ENCODE data around the gene STRN4.

The STRN4 gene

DNA sequence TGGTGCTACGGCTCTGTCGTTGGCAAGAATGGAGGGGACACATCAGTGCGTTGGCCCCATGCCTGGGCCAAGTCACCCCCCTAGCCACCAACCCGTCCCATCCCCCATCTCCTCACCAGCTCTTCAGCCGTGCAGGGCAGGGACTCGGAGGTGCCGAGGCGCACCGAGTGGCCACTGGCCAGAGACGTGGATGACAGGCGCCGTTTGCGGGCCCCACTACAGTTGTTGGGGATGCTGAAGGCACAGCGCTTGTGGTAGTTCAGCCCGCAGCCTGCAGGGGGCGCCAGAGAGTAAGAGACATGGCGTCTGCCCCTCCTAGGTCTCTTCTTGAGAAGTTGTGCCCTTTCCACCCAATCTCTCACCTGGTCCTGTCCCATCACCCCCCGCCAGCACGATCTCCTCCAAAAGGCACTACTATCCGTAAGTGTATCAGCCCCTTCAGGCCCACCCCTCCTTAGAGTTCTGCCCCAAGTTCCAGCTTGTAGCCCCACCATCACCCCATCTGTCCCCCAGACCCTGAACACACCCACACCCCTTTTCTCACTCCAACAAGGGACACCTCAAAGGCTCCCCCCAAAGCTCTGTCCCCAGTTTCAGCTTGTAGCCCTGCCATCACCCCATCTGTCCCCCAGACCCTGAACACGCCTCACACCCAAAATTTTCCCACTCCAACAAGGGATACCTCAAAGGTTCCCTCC, 41.7 kb downstream of the STRN4 start:
- no peak for DNase-seq

DNA sequence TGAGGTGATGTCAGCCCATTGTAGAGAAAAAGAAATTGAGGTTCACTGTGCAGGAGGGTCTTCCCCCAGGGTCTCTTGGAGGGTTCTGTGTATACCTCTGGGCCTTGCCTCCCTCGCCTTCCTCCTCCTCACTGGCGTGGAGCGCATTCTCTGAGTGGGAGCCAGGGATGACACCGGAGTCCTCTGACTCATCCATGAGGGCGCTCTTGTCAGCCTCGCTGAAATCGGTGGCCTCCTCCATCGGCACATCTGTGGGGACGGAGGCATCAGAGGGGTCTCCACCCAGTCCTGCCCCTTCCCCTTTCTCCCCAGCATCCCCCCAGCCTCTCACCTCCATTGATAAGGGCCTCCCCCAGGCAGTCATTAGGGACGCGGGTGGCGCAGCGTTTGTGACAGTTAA, 45.5 kb downstream of the STRN4 start:
- no peak for DNase-seq

DNA sequence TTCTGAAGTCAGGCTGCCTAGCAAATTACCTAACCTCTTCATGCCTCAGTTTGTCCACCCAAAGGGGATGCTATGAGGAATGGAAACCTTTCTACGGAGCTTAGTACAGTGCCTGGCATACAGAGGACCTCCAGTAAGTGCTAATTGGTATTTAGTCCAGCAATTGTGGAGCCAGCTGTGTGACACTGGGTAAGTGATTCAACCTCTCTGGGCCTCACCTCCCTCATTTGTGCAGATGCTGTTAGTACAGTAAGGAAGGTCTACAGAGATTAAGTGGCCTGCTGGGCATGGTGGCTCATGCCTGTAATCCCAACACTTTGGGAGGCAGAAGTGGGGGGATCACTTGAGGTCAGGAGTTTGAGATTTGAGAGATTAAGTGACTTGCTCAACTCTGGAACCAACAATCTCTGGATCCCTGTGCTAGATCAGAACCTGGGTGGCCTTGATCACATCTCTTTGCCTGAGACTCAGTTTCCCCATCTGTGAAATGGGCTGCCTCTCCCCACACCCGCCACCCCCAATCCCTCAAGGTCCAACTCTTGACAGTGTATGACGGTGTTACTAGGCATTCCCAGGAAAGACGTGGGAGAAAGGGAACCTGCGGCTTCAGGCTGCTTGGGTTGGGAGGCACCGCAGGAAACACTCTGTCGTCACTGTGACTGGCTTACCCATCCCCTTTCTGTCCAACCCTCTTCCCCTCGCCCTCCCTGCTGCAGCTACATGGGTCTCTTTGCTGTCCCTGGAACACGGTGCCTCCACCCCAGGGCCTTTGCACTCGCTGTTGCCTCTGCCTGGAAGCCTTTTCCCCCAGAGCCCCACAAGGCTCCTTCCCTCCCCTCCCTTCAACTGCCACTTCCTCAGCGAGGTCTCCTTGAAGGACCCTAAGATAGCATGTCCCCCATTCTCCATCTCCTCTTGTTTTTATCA, 47.6 kb downstream of the STRN4 start:
- DNase-seq = no peak

DNA sequence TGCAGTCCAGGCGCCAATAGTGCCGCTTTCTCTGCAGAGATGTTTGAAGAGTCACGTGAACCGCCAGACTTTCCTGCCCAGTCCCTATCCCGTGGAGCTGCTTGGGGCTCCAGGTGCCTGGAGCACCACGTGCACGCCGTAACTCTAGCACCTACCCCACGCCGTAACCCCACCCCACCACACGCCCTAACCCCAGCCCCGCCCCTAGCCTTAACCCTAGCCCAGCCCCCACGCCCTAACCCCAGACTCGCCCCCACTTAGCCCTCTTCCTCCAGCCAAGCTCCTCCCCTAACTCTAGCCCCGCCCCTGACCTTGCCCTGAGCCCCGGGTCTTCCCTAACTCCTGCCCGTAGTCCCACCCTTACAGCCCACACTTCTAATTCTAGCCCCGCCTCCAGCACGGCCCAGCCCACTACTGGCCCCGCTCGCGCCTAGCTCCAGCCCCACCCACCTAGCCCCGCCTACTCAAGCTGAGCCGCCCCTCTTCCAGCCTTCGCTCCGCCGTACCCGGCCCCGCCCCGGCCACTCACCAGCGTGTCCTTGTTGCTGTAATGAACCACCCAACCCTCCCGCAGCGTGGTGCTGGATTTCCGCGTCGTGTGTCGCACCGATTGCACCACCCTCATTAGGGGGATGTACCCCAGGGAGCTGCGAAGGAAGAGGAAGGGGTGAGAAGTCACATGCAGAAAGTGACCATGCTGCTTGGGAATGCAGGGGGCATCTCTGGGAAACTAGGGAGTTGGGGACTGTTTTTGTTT, 48.9 kb downstream of the STRN4 start:
- DNase-seq = peak; percentile 90

DNA sequence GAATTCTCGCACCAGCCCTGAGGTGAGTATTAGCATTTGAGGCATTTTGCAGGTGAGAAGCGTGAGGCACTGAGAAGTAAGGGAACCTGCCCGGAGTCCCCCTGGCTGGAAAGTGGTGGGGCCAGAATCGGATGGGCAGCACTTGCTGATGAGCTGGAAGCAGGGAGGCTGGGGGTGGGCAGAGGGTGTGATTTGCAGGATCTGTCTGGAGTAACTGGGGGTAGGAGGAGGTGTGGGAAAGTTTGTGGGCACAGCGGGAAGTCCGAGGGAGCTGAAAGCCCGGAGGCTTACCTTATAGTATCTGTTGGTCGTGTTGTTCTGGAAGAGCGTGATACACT, 49.4 kb downstream of the STRN4 start:
- DNase-seq = no peak

DNA sequence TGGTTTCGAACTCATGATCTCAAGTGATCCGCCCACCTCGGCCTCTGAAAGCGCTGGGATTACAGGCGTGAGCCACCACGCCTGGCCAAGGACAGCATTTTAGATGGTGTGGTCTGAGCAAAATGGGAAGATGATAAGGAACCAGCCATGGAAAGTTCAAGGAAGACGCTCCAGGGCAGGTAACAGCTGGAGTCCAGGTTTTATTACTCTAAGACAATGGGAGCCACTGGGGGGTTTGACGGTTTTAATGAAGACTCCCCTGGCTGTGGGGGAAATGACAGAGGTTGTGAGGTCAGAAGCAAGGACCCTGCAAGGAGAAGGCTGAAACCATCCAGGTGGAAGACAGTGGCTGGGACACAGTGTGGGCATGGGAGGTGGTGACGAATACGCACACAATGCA, 50.2 kb downstream of the STRN4 start:
- no peak for DNase-seq

DNA sequence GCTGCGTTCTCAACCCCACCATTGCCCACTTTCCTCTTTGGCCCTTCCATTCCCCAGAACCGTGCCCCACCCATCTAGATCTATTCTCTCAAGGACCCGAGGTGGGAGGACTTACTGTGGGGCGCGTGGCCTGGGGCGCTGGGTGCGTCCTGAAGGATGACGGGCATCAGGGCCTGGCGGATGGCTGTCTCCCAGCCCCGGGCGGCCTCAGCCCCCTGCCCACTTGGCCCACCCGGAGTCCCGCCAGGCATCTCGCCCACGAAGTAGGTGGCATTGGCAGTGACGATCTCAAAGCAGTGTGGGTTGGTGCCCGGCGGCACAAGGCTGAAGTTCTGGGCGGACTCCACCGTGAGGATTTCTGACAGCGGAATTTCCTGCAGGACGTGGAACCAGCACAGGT, 52.5 kb downstream of the STRN4 start:
- DNase-seq = no peak

DNA sequence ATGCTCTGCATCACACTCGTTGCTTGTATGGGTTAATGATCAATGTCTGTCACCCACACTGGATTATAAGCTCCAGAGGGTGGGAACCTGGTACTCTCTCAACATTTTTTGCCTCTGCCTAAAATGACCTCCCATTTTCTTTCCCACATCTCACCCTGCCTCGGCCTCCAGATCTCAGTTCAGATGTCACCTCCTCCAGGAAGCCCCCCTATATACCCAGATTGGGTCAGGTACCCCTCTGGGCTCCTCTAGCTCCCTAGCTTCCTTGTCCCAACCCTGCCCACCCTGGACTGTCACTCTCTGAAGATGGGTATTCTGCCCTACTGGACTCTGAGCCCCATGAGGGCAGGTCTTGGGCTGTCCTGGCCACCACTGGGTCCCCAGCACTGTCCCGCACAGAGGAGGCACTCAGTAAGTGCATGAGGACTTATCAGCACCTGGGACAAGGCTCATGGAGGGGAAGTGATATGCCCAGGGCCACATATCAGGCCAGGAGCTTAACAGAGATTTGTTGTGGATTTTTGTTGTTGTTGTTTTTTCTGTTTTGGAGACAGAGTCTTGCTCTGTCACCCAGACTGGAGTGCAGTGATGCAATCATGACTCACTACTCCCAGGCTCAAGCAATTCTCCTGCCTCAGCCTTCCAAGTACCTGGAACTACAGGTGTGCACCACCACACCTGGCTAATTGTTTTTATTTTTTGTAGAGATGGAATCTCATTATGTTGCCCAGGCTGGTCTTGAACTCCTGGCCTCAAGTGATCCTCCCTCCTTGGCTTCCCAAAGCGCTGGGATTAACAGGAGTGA, 53.1 kb downstream of the STRN4 start:
- no peak for DNase-seq

DNA sequence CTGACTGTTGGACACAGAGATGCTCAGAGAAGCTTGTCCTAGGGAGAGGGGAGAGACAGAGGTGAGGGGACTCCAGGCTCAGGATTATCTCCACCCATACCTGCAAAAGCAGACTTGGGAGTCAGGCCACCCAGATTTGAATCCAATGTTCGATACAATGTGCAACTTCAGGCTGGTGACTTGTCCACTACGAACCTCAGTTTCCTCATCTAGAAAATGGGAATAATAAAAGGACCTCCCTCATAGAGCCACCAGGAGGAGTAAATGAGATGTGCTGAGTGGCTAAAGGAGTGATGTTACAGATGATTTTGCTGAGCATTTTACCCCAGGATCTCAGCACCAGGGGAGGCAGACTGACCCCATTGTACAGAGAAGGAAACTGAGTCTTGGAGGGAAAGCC, 54.3 kb downstream of the STRN4 start:
- DNase-seq = no peak

DNA sequence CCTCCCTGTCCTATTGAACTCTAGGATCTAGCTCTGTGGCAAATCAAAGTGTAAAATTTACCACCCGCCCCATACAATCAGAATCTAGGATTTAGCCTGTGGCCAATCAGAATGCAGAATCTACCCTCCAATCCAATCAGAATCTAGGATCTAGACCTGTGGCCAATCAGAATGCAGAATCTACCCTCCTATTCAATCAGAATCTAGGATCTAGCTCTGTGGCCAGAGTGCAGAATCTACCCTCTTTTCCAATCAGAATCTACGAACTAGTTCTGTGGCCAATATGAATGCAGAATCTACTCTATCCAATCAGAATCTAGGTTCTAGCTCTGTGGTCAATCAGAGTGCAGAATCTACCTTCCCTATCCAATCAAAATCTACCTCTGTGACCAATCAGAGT, 55.1 kb downstream of the STRN4 start:
- DNase-seq = no peak

DNA sequence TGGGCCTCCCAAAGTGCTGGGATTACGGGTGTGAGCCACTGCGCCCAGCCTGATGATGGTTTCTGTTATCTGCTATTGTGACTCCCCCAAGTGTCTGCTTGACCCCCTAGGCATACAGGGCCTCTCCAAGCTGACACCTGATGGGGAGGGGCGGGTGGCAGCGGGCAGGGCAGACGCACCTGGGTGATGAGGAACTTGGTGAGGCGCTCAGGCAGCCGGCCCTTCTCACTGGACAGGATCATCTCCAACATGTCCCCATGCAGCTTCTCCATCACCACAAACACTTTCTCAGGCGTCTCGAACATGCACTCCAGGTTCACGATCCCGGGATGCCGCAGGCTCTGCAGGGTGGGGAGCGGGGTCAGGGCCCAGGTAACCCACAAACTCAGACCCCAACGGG, 56.9 kb downstream of the STRN4 start:
- DNase-seq = no peak

DNA sequence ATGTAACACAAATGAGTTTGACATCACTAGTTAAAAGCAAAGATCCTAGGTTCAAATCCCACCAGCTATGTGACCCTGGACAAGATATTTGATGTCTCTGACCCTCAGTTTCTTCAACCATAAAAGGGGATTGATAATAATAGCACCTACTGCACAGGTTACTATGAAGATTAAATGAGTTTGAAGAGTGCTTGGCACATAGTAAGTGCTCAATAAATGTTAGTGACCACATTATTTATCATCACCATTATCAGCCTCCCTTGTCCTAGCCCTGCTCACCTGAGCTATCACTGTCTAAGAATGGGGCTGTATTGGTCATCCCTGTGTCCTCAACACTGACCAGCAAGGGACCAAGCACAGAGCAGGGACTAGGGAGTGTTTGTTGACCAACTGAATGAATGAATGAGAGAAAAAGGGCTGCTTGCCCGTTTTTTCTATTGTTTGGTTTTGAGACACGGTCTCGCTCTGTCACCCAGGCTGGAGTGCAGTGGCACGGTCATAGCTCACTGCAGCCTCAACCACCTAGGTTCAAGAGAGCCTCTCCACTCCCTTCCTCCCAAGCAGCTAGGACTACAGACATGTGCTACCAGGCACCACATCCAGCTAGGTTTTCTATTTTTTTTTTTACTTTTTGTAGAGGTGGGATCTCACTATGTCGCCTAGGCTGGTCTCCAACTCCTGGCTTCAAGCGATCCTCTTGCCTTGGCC, 58.7 kb downstream of the STRN4 start:
- no peak for DNase-seq

DNA sequence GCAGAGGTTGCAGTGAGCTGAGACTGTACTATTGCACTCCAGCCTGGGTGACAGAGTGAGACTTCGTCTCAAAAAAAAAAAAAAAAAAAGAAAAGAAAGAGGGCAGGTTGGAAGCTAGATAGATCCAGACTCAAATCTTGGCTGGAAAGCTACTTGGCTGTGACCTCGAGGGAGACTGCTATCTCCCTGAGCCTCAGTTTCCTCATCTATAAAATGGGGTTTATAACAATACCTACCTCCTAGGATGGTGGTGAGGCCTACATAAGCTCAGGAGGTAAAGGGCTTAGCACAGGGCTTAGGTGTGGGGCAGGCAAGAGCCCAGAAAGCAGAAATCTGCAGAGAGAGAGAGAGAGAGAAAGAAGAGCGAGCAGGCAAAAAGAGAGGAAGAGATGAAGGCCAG, 61.1 kb downstream of the STRN4 start:
- no peak for DNase-seq

DNA sequence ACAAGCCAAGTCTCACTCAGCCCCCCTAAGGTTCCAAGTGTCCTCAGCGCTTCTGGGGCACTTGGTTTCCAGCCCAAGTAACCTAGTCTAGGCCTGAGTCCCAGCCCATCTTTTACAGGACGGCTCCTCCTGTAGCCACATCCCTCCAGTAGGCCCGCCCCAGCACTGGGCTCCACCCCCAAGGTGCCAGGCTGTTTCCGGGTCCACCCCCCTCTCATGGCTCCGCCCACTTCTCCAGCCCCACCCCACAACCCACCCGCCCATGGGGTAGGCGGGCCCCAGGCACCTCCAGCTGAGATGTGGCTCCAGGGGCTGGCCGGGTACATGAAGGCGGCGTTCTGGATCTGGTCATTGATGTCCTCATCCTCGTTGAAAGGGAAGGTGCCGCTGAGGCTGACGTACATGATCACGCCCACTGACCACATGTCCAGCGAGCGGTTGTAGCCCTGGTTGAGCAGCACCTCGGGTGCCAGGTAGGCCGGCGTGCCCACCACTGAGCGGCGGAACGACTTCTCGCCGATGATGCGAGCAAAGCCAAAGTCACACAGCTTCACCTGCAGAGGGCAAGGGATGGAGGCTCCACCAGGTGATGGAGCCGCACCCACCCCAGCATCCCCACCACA, 68.0 kb downstream of the STRN4 start:
- no peak for DNase-seq

DNA sequence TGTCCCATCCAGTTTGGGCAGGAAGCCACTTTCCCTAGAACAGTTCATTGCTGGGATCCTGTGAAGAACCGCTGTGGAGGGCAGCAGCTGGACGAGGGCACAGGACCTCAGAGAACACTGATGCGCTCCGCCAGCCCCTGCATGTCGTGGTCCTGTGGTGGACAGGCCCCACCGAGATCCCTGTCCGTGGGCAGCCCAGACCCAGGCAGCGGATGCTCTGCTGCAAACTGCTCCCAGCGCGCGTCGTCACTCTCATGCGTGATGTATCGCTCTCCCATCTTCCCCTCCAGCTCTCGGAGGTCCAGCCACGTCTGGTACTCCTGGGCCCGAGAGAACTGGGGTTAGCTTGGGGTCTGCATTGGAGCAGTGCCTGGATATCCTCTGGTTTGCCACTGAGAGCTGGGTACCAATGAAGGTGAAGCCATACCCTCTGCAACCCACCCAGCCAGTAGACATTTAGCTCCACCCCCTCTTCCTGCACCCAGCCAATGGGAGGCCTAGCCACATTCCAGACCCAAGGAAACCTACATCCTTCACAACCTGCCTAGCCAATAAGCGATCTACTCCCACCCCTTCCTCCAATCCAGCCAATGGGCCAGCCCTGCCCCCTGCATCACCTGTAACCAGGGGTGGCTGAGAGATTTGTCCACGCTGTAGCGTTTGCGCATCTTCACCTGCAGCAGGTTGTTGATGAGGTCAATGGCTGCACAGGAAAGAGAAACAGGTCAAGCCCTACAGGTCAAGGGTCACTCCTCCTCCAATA, 71.7 kb downstream of the STRN4 start:
- DNase-seq = peak; percentile 55

DNA sequence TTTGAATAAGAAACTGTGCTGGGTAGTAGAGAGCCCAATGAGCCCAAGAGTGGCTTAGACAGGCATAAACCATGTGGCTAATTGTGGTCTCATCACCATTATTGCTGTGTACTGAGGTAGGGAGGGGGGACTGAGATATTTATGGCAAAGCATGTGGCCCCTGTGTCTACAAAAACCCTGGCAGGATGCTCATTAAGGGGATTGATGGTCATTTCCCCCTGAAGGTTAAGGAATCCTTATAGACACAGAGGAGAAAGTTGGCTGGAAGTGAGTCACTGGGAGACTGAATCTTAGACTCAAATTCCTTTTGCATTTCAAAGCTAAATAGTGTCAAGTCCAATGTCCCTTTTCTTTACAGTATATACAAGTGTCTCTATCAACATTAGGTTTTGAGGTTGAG, 75.4 kb downstream of the STRN4 start:
- no peak for DNase-seq
